RKO (cell line): Measurements from ENCODE around the gene ZBTB33.

Experiments used
- DNase-seq: peaks from one replicate; pipeline ENCODE4 v3.0.0-alpha.2; 2016; ENCODE audit warnings: low spot score

ZBTB33 gene

GRCh38 chrX:120264341-120264740 lies 13.7 kb downstream of the ZBTB33 start:
- no peak for DNase-seq

GRCh38 chrX:120269373-120270035 lies 18.9 kb downstream of the ZBTB33 start:
- no peak for DNase-seq

GRCh38 chrX:120270567-120270966 lies 20.0 kb downstream of the ZBTB33 start:
- no peak for DNase-seq

- no peak for DNase-seq
These were observed 20.6 kb downstream of the ZBTB33 start for GRCh38 chrX:120271218-120271617.

- no peak for DNase-seq
These were observed 23.5 kb downstream of the ZBTB33 start for GRCh38 chrX:120274145-120274544.

GRCh38 chrX:120274958-120275357 lies 24.3 kb downstream of the ZBTB33 start:
- DNase-seq = no peak

- DNase-seq = no peak
These were observed 30.5 kb downstream of the ZBTB33 start for GRCh38 chrX:120281021-120281624.

- DNase-seq = no peak
These were observed 31.1 kb downstream of the ZBTB33 start for GRCh38 chrX:120281761-120282160.

- DNase-seq = no peak
These were observed 32.1 kb downstream of the ZBTB33 start for GRCh38 chrX:120282697-120283096.

- no peak for DNase-seq
These were observed 36.3 kb downstream of the ZBTB33 start for GRCh38 chrX:120286733-120287512.

GRCh38 chrX:120287513-120288112 lies 37.0 kb downstream of the ZBTB33 start:
- no peak for DNase-seq

- DNase-seq = no peak
These were observed 39.5 kb downstream of the ZBTB33 start for GRCh38 chrX:120290107-120290506.

- DNase-seq = no peak
These were observed 40.6 kb downstream of the ZBTB33 start for GRCh38 chrX:120291211-120291610.

GRCh38 chrX:120293015-120293414 lies 42.4 kb downstream of the ZBTB33 start:
- DNase-seq = no peak

GRCh38 chrX:120294651-120295050 lies 44.0 kb downstream of the ZBTB33 start:
- DNase-seq = no peak

GRCh38 chrX:120297923-120298322 lies 47.3 kb downstream of the ZBTB33 start:
- no peak for DNase-seq

- no peak for DNase-seq
These were observed 49.3 kb downstream of the ZBTB33 start for GRCh38 chrX:120299928-120300327.

- no peak for DNase-seq
These were observed 50.9 kb downstream of the ZBTB33 start for GRCh38 chrX:120301497-120301896.

- DNase-seq = no peak
These were observed 51.3 kb downstream of the ZBTB33 start for GRCh38 chrX:120301960-120302359.

GRCh38 chrX:120302434-120302833 lies 51.8 kb downstream of the ZBTB33 start:
- no peak for DNase-seq

GRCh38 chrX:120304256-120304655 lies 53.6 kb downstream of the ZBTB33 start:
- no peak for DNase-seq

GRCh38 chrX:120305531-120306141 lies 55.0 kb downstream of the ZBTB33 start:
- DNase-seq = no peak
